HEK293 (cell line): ENCODE data around the gene CSHL1.

Experiments used
- CTCF ChIP-seq: fragments of 450-650 bp; formaldehyde crosslinking; IDR thresholded peaks from 2 replicates; pipeline ENCODE4 v1.5.1; 2016; ENCODE audit warnings: missing biosample characterization, missing genetic modification characterization
- ZNF274 ChIP-seq, 2 experiments: fragments of 200-500 bp in 1 of 2; fragments of 450-650 bp in 1 of 2; sonication (Bioruptor generic) in 1 of 2; formaldehyde crosslinking in 1 of 2; IDR thresholded peaks; 2 replicates each; pipeline versions ENCODE4 v1.5.1 to v1.6.1; 2014 to 2016; ENCODE audit warnings: borderline replicate concordance in 1 of 2, inconsistent platforms in 1 of 2, low read length in 1 of 2, missing biosample characterization in 1 of 2, missing genetic modification characterization in 1 of 2
- ZNF341 ChIP-seq: fragments of 450-650 bp; formaldehyde crosslinking; IDR thresholded peaks from 2 replicates; pipeline ENCODE4; 2016; ENCODE audit warnings: low read depth, missing biosample characterization, missing genetic modification characterization
- TF ChIP-seq, protein P1 (sequence below): fragments of 450-650 bp; IDR thresholded peaks from 2 replicates; pipeline ENCODE4 v1.5.1; 2018; ENCODE audit warnings: missing biosample characterization, mild to moderate bottlenecking, missing genetic modification characterization

- TF ChIP-seq ZNF274 (IDR thresholded peaks at IDR 0.05; ENCODE audit: low read length): no peak
- no peak for TF ChIP-seq ZNF274 (tag by site-specific recombination; IDR thresholded peaks at IDR 0.05; ENCODE audit: borderline replicate concordance)
- TF ChIP-seq, protein P1, sequence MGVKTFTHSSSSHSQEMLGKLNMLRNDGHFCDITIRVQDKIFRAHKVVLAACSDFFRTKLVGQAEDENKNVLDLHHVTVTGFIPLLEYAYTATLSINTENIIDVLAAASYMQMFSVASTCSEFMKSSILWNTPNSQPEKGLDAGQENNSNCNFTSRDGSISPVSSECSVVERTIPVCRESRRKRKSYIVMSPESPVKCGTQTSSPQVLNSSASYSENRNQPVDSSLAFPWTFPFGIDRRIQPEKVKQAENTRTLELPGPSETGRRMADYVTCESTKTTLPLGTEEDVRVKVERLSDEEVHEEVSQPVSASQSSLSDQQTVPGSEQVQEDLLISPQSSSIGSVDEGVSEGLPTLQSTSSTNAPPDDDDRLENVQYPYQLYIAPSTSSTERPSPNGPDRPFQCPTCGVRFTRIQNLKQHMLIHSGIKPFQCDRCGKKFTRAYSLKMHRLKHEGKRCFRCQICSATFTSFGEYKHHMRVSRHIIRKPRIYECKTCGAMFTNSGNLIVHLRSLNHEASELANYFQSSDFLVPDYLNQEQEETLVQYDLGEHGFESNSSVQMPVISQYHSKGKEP (tag by site-specific recombination): no peak
- no peak for TF ChIP-seq CTCF
- TF ChIP-seq ZNF341 (tag by site-specific recombination): no peak
Measured at GRCh38 chr17:63931981-63932561, 21.0 kb upstream of the CSHL1 start, which contains the start of gene CD79B.
